NOMO-1 treated with DMSO at 0.1 percent for 48 hours (cell line): ENCODE measurements around the gene CELF1.

Source experiments
- DNase-seq: peaks from one replicate; lab custom pipeline; 2025; ENCODE audit not compliant: unreplicated experiment; lab: John Stamatoyannopoulos, UW

The CELF1 gene

GRCh38 chr11:47451436-47451835 is 101.5 kb downstream of the CELF1 start:
- no peak for DNase-seq

- DNase-seq: no peak
Measured at GRCh38 chr11:47449541-47449940, 103.4 kb downstream of the CELF1 start.

- DNase-seq: no peak
Measured at GRCh38 chr11:47448566-47449427, 104.1 kb downstream of the CELF1 start, which contains the start of gene RAPSN. Gene RAPSN (minus strand): TSS chr11:47449136. CDS start chr11:47448964, 172 bp downstream.

- DNase-seq: no peak
Measured at GRCh38 chr11:47447906-47448305, 105.0 kb downstream of the CELF1 start.

- DNase-seq: no peak
Measured at GRCh38 chr11:47446833-47447232, 106.1 kb downstream of the CELF1 start.

GRCh38 chr11:47445840-47446239 is 107.1 kb downstream of the CELF1 start:
- no peak for DNase-seq

DNA sequence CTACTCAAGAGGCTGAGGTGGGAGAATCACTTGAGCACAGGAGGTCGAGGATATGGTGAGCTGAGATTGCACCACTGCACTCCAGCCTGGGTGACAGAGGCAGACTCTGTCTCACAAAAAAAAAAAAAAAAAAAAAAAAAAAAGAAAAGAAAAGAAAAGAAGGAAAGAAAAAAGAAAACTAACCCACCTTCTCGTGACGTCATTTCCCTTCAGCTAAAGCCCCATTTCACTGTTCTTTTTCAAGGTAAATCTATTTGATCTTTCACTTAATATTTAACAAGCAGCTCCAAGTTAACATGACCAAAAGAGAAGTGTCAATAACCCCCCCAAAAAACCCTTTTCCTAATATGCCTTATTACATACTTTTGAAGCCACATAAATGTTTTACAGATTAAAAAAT is 109.1 kb downstream of the CELF1 start:
- DNase-seq: no peak

GRCh38 chr11:47443028-47443700 is 109.8 kb downstream of the CELF1 start:
- DNase-seq: no peak

DNA sequence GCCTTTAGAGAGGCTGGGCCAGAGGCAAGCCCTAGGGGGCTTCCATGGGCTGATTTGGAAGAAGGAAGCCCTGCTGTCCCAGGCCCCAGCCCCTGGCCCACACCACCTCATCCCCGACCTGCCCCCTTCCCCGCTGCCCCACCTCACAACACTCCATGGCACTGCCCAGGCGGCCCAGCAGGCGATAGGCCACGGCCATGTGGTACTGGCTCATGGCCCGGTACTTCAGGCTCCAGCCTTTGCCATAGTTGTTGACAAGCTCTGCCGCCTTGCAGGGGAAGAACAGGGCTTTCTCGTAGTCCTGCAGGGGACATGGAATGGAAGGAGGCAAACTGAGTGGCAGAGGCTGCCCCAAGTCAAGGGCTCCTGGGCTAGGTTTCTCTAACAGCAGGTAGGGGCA is 110.4 kb downstream of the CELF1 start:
- no peak for DNase-seq

DNA sequence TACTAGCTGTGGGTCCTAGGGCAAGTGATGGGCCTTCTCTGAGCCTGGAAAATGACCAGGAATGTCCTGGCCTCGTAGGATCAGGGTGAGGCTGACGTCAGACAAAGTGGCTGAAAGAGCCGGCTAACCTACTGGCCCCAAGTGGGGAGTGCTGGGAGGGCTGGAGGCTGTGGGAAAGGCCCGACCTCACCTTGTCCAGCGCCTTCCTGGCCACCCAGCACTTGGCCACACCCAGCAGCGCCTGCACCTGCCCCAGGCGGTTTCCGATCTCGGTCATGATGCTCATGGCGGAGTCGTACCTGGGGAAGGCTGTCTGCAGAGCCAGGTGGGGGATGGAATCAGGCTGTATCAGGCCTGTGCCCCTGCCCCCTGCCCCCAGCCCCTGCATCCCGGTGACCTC is 111.5 kb downstream of the CELF1 start:
- no peak for DNase-seq

GRCh38 chr11:47440054-47440476 is 112.9 kb downstream of the CELF1 start:
- no peak for DNase-seq

DNA sequence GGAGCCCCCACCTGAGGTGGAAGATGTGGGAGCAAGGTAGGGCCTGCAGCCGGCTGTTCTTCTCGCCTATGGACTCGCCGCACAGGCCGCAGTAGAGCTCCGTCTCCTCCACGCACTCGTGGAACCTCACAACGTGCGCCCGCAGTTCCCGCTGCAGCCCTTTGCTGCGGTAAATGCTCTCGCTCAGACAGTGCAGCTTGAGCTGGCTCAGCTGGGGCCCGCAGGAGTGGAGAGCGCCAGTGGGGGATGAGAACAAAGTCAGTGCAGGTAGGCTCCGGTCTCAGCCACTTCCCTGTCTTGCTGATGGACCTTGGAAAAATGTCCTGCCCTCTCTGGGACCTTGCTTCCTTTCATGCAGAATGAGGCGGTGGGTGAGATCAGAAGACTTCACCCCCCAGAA is 114.2 kb downstream of the CELF1 start:
- no peak for DNase-seq

GRCh38 chr11:47437746-47438418 is 115.0 kb downstream of the CELF1 start:
- no peak for DNase-seq

- DNase-seq: no peak
Measured at GRCh38 chr11:47437218-47437745, 115.7 kb downstream of the CELF1 start.

GRCh38 chr11:47436726-47437125 is 116.2 kb downstream of the CELF1 start:
- no peak for DNase-seq

GRCh38 chr11:47435687-47436086 is 117.2 kb downstream of the CELF1 start:
- DNase-seq: no peak

- no peak for DNase-seq
Measured at GRCh38 chr11:47434011-47434786, 118.7 kb downstream of the CELF1 start.

DNA sequence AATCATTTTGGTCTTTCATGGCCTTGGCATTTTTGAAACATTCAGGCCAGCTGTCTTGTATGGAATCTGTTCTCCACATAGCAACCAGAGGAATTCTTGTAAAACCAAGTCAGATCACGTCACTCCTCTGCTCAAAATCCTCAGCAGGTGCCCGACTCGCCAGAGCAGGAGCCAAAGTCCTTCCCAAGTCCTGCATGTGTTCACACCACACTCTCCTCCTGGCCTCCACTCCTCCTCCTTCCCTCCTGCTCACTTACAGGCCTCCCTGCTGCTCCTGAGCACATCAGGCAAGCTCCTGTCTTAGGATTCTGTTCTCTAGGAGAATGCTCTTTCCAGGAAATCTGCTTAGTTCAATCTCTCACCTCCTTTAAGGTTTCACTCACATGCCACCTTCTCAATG is 119.8 kb downstream of the CELF1 start:
- no peak for DNase-seq

DNA sequence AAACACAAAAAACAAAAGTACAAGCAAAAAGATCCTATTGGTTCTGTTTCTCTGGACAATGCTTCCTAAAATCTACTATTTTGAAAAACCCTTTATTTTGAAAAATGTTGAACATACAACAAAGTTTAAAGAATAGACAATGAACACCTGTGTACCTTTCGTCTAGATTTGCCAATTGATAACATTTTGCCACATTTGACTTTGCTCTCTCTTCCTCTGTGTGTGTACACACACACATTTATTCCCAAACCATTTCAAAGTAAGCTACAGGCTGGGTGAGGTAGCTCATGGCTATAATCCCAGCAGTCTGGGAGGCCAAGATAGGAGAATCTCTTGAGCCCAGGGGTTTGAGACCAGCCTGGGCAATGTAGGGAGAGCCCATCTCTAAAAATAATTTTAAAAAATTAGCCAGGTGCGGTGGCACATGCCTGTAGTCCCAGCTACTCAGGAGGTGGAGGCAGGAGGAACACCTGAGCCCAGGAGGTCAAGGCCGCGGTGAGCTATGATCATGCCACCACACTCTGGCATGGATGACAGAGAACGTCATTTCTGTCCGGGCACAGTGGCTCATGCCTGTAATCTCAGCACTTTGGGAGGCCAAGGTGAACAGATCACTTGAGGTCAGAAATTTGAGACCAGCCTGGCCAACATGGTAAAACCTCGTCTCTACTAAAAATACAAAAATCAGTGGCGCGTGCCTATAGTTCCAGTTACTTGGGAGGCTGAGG is 121.4 kb downstream of the CELF1 start:
- DNase-seq: no peak

DNA sequence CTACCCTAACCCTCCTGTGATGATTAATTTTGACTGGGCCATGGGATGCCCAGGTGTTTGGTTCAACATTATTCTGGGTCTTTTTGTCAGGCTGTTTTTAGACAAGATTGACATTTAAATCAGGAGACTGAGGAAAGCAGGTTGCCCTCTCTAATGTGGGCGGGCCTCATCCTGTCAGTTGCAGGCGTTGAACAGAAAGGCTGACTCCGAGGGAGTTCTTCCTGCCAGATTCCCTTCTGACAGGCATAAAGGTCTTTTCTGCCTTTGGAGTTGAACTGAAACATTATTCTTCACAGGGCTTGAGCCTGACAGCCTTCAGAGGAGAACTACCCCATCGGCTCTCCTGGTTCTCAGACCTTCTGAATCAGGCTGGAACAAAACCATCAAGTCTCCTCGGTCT is 122.4 kb downstream of the CELF1 start:
- DNase-seq: no peak
